Nephron (organoid): ENCODE results near the gene PYROXD2.
"Not testable (repeated sequence)": the region's sequence is repeated elsewhere in the genome, so short reads cannot be mapped to it uniquely, and the experiment has no call there.

ENCODE experiments used
- H3K27ac Mint-ChIP-seq, 3 experiments: 2 replicates each; pipeline ENCODE4 v1.8.0; 2020; ENCODE audit warnings: mixed read lengths in 3 of 3, mild to moderate bottlenecking in 2 of 3, moderate library complexity in 1 of 3
- H3K27me3 Mint-ChIP-seq: 2 replicates; pipeline ENCODE4 v1.8.0; 2021; ENCODE audit warnings: low read depth, mild to moderate bottlenecking, moderate library complexity, mixed read lengths
- H3K36me3 Mint-ChIP-seq: 2 replicates; pipeline ENCODE4 v1.8.0; 2020; ENCODE audit warnings: low read depth, mixed read lengths
- H3K4me1 Mint-ChIP-seq: 2 replicates; pipeline ENCODE4 v1.8.0; 2020; ENCODE audit warnings: mixed read lengths
- H3K4me3 Mint-ChIP-seq, 3 experiments: 2 replicates each; pipeline ENCODE4 v1.8.0; 2020; ENCODE audit warnings: mild to moderate bottlenecking in 3 of 3, mixed read lengths in 3 of 3, moderate library complexity in 2 of 3
- H3K9me3 Mint-ChIP-seq: 2 replicates; pipeline ENCODE4 v1.8.0; 2020; ENCODE audit warnings: mixed read lengths
- CTCF ChIP-seq, 3 experiments: fragments of 200-600 bp; sonication (generic); IDR thresholded peaks; one replicate each; pipeline ENCODE4 v1.5.0; 2021; ENCODE audit warnings: antibody characterized with exemption in 3 of 3; ENCODE audit not compliant: unreplicated experiment in 3 of 3

The PYROXD2 gene

GRCh38 chr10:98390406-98390805 is 24.6 kb downstream of the PYROXD2 start:
- peaks cover 6% of the 10 kb centered on the region for H3K4me1 Mint-ChIP-seq

DNA sequence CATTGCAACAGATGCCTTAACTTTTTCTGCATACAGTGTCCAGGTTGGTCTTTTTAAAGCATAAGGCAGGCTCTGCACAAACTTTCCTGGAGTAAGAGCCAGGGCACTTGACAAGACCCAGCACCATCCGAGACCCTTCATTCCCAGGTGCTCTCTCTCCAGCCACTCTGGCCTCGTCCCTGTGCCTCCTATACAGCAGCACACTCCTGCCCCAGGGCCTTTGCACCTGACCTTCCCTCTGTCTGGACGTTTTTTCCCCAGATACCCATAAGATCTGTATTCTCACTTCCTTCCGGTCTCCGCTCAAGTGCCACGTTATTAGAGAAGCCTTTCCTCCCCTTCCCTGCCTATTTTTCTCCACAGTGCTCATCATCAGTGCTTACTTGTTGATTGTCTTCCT is 25.6 kb downstream of the PYROXD2 start:
- Mint-ChIP-seq H3K4me1 (peaks cover 3% of the 10 kb centered on the region), H3K27me3 (peaks cover 17% of the 10 kb centered on the region), H3K4me3 (no peak overlapping the region), H3K36me3 (peaks cover 13% of the 10 kb centered on the region), H3K27ac (no peak overlapping the region), H3K9me3 (no peaks in the 10 kb centered on the region)
- no peak for TF ChIP-seq CTCF (IDR thresholded peaks at IDR 0.05; ENCODE audit: unreplicated experiment in 3 of 3)

More at GRCh38 chr10:98390406-98390805, 24.6 kb downstream of the PYROXD2 start:
- H3K27me3 Mint-ChIP-seq = peaks cover 17% of the 10 kb centered on the region
- no peaks in the 10 kb centered on the region for H3K9me3 Mint-ChIP-seq
- no peak overlapping the region for H3K4me3 Mint-ChIP-seq
- no peak for TF ChIP-seq CTCF (IDR thresholded peaks at IDR 0.05; ENCODE audit: unreplicated experiment in 3 of 3)
- peaks cover 13% of the 10 kb centered on the region for H3K36me3 Mint-ChIP-seq
- no peak overlapping the region for H3K27ac Mint-ChIP-seq

GRCh38 chr10:98388101-98388655 is 26.8 kb downstream of the PYROXD2 start:
- no peak overlapping the region for H3K27ac Mint-ChIP-seq

DNA sequence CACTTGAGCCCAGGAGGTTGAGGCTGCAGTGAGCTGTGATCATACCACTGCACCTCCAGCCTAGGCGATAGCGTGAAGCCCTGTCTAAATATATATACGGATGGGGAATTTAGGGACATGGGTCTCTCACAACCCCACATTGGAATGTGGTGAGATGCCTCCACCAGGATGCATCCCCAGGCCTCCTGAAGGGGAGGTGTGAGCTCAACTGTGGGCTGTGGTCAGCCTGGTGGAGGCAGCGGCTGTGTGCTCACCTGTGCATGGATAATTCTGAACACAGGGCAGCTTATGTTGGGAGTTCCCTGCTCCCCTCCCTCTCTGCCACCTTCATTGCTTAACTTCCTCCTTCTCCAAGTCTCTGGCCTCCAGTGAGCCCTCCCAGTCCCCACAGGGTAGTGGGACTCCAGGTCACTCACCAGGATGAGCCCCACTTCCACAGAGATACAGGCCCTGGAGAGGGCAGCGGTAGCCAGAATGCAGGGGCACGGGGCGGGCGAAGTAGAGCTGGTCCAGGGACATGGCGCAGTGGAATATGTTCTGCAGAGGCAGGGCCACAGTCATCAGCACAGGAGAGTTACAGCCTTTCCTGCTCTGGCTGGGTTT is 30.4 kb downstream of the PYROXD2 start:
- Mint-ChIP-seq H3K27me3 (peaks cover 4% of the 10 kb centered on the region), H3K36me3 (peaks cover 9% of the 10 kb centered on the region), H3K4me3 (no peak overlapping the region), H3K9me3 (no peaks in the 10 kb centered on the region), H3K27ac (no peak overlapping the region), H3K4me1 (peaks cover 10% of the 10 kb centered on the region)
- no peak for TF ChIP-seq CTCF (IDR thresholded peaks at IDR 0.05; ENCODE audit: unreplicated experiment in 3 of 3)

More at GRCh38 chr10:98388101-98388655, 26.8 kb downstream of the PYROXD2 start:
- TF ChIP-seq CTCF (IDR thresholded peaks at IDR 0.05; ENCODE audit: unreplicated experiment in 3 of 3) = no peak
- no peaks in the 10 kb centered on the region for H3K9me3 Mint-ChIP-seq
- H3K36me3 Mint-ChIP-seq = peaks cover 9% of the 10 kb centered on the region
- peaks cover 9% of the 10 kb centered on the region for H3K27me3 Mint-ChIP-seq
- H3K4me3 Mint-ChIP-seq = no peak overlapping the region
- no peaks in the 10 kb centered on the region for H3K4me1 Mint-ChIP-seq

DNA sequence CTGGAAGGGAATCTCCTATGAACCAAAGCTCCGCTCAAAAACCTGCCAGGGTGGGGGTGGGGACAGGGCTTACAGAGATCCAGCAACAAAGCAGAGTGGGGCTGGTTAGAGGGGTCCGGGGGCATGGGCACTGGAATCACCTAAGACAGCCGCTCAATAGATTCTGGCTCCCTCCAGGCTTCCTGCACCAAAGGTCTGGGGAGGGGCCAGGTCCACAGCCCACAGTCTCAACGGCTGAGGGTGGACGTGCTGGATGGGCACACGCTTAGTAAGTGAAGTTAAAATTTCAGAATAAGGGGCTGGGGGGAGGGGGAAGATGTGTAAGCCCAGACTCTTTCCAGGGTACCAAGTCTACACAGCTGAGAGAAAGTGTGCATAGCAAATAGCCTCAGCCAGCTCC is 31.1 kb downstream of the PYROXD2 start:
- Mint-ChIP-seq H3K36me3 (peaks cover 9% of the 10 kb centered on the region), H3K27me3 (peaks cover 4% of the 10 kb centered on the region), H3K9me3 (no peaks in the 10 kb centered on the region), H3K27ac (no peak overlapping the region), H3K4me1 (peaks cover 10% of the 10 kb centered on the region), H3K4me3 (no peak overlapping the region)
- no peak for TF ChIP-seq CTCF (IDR thresholded peaks at IDR 0.05; ENCODE audit: unreplicated experiment in 3 of 3)

DNA sequence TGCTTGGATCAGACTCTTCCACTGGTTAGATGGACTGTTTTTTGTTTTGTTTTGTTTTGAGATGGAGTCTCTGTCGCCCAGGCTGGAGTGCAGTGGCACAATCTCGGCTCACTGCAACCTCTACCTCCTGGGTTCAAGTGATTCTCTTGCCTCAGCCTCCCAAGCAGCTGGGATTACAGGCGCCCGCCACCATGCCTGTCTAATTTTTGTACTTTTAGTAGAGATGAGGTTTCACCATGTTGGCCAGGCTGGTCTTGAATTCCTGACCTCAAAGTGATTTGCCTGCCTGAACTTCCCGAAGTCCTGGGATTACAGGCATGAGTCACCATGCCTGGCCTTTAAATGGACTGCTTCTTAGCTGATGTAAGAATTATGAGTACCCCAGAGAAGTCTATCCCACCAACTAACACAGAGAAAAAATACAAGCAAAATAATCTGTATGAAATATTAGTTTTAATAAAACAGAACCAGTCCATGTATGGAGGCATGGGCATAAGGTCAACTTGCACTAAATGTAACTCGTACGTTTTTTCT is 31.8 kb downstream of the PYROXD2 start:
- H3K9me3 Mint-ChIP-seq, H3K36me3 Mint-ChIP-seq, H3K4me3 Mint-ChIP-seq, H3K27ac Mint-ChIP-seq, H3K27me3 Mint-ChIP-seq: not testable (repeated sequence)
- peaks cover 10% of the 10 kb centered on the region for H3K4me1 Mint-ChIP-seq
